GM21367 (cell line): ENCODE measurements around the gene HDAC4.

Source experiments
- ATAC-seq: cut with Tn5 transposase; IDR thresholded peaks from one replicate; pipeline ENCODE4 v1.9.1; 2021; ENCODE audit not compliant: unreplicated experiment

HDAC4 gene

DNA sequence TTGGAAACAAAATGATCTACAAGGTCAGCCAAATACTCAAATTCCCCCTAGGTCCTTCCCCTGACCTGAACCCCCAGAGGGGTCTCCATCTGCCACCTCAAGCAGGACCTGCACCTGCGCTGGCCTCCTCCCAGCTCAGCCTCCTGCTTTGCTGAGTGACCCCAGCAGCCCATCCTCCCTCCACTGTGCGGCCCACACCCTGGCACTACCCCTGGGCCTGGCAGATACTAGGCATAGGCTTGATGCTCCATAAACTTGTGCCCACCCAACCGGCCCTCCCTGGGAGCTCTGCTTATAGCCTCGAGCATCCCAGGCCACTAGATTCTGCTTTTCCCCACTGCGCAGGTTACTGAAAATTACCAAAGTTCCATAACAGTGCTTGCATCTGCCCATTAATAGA, 156.2 kb downstream of the HDAC4 start:
- ATAC-seq = no peak

DNA sequence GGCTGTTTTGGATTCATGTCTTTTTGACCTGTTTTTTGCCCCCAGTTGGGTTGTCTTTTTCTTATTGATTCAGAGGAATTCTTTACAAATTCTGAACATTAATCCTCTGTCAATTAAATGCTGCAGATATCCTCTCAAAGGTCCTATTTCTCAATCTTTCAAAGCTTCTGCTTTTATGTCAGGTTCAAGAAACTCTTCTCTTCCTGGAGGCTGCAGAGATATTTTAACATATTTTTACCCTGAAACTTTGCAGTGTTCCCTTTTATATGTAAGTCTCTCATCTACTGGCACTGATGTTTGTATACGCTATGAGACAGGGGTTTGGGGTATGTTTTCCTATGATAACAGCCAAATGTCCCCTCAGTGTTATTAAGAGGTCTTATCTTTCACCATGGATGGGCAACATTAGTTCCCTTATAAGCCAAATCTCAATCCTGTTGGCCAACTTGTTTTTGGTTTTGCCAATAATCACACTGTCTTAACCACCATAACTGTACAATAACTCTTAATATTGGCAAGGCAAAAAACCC, 159.3 kb downstream of the HDAC4 start:
- ATAC-seq = no peak

DNA sequence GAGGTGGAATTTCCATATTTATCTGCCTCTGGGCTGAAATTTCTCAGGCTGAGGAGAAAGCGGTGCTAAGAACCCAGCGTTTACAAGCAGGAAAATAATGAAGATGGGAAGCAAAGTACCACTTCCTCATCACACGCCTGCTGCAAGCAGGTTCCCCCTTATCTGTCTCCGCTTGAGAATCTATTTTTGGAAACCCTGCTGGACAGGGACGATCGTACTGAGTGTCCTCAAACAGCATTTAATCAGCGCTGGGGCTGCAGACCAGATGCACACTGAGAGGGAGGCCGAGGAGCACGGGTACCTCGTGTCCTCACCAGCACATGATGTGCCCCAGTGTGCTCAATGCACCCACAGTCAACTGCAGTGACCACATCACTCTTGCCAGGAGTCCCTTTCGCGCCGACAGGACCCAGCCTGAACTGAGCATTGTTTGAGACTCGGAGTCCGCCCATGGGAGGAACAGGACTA, 160.4 kb downstream of the HDAC4 start:
- ATAC-seq = no peak

DNA sequence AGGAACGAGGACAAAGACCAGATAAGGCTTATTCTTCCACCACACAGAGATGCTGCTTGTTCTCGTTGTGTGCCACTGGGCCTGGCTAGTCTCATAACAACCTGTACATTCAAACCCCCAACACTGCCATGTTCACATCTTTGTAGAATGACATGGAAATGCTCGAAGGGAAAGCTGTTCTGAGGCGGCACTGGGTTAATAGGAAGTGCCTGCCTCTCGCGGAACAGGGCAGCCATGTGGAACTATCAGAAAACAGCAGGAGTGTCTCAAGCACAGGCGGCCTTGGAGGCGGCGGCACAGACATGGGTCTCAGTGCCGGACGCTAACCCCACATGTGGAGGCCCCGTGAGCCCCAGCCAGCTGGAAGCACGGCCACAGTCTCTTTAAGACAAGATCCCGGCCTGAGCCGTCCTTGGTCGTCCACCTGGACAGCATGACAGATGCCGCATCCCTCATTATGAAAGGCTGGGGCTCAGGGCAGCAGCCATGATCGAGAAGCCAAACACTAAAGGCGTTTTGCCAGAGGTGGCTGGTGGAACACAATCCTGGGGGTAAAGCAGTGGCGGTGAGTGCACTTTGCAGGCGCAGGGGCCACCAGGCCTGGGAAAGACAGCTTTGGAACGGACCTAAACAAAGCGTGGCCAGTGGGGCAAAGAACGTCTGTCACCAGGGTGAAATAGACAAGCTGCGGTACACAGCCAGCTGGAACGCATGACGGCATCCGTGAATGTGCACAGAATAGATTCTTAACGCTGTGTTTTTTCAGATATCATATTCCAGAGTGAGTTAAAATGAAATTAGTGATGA, 161.0 kb downstream of the HDAC4 start:
- ATAC-seq = no peak

DNA sequence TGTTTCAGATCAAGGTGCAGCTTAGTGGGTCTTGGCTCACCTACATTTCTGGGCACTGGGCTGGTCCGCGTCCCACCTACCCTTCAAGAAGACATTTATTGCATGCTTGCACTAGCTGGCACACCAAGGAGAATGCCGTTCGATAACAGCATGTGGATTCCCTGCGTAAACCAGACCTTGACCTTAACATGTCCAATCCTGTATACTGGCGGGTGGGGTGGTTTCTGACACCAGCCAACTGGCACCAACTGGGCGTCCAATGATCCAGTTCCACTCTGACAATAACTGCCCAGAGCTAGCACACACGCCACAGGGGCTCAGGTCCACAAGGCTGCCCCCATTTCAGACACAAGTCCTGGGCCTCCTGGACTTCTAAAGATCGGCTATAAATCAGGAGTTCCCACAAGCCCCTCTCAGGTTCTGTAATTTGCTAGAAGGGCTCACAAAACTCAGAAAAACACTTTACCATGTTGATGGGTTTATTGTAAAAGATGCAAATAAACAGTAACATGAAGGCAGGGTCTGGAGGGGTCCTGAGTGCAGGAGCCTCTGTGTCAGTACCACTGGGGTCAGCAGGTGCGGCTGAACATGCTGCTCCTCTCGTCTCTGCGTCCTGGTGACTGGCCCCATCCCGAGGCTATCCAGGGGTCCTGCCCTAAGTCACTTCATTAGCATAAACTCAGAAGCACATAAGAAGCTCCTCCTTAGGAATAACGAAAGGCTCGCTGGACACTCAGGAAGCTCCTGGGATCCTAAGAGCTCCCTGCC, 161.8 kb downstream of the HDAC4 start:
- ATAC-seq = no peak

DNA sequence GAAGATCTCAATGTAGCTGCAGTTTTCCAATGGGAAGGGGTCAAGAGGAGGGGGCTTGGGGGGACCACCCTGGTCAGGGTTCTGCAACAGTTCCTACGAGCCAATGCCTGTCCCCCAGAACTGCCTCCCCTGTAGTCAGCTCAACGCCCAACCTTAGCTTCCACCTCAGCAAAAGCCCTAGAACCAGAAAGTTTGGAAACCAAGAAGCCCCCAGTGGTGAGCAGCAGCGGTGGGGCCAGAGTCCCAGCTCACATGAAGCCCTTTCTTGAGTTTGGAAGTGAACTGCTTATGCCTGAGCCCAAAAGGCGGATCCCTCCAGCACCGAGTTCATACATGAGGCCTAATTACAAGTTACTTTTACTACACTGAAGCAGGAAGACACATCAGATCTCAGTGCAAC, 162.4 kb downstream of the HDAC4 start:
- ATAC-seq = no peak

DNA sequence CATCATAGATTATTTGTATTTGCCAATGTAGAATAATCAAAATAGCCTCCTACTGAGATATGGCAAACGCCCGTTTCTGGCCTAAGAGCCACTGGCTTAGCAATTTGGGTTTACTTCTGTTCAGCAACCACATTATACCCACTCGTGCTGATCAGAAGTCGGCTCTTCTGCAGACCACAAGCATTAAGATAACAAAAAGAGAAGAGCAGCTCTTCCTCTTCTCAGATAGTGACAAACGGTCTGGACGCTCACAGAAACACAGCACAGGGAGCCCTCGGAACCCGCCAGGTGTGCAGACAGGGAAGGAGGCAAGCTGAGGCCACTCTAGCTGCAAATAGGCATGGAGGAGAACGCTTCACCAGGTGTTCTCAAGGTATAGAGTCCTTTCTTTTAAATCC, 164.0 kb downstream of the HDAC4 start:
- no peak for ATAC-seq

DNA sequence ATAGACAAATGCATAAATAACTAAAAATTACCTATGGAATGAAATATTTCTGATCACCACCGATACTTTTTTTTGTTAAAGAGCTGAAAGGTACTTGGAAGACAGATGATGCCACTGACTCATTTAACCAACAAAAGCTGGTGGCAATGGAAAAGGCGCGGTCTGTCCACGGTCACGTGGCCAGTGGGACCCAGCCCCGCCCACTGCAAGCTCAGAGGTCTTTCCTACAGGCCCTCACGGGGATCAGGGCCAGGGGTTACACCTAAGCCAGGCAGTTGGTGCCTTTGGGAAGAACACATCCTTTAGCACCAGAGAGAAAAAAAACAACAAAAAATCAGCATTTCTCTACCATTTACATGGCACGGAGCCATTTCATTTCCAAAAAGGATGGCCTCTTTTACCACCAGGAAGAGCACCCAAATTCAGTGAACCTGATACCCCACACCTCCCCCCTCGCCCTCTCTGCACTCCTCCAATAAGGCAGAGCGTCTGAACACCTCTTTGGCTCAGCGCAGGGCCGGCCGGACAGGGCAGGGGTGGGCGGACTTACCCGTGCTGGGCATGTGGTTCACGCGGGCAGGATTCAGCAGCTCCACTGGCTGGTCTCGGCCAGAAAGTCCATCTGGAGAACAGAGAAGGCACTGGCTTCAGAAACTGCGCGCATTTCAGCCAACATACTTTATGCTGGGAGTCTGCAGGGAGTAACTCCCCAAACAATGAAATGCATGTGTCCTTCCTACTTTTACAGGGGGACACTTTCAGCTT, 164.6 kb downstream of the HDAC4 start:
- no peak for ATAC-seq

DNA sequence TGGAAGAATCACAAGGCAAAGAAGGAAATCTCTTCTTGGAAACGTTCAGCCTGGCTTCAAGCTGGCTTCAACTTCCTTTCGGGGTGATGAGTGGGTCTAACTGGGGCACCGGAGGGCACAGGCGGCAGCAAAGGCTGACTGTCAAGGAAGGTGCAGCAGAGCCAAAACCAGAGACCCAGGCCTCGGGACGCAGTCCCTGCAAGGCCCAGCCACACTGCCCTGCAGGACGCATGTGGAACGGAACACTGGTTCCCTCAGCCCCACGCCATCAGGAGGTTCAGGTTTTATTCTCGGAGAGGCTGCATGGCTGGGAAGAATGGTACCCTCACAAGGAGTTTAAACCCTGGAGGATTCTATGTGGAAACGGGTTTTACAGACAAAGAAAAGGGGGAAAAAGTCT, 165.5 kb downstream of the HDAC4 start:
- no peak for ATAC-seq

DNA sequence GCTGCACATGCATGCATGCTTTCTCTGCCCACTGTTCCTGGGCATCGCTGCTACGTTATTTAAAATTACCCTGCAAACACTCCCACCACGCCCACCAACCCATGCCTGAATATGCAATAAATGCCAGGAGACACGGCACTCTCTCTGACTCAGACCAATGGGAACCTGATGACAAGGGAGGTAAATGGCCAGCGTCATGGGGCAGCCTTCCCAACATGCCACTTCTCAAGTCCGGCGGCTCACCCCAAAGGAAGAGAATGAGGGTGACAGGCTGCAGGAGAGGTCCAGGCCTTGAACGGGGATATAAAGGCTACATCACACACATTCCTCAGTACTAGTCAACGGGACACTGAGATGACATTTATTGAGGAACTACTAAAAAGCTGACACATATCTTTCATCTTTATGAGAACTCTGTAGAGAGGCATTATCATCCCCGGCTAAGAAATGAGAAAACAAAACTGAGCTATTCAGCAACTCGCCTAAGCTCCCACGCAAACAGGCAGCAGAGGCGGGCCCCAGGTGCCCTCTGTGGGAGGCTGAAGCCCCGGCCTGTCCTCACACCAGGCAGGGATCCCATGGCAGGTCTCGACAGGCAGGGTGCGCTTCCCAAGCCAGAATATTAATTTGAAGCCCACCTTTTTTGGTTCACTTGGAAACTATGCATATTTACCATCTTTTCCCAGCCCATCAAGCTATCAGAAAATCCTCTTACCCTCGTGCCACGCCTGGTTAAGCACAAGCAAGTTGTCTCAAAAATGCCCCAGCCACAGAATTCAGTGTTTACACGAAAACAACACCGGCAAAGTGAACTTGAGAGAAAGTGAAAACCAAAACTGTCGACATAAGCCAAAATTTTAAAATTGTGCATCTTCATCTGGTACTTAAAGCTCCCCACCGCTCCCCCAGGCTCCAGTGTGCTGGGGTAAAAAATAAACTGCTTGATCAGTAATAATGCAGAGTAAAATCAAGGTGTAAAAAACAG, 166.3 kb downstream of the HDAC4 start:
- ATAC-seq = no peak

DNA sequence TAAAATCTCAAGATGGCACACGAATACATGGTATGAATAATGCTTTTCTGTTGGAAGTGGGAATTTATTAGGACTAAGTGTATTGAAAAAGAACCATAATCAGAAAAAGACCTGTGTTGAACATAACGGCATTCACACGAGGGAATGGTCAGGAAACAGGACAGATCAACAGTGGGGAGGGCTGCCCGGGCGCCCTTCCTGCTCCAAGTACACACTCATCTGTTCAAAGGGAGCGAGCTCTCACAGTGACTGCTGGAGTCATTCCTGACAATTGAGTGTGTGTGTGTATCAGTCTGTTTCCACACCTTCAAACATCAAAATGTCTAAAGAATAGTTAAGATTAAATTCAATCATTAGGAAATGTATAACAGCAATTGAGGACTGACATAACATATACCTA, 167.2 kb downstream of the HDAC4 start:
- no peak for ATAC-seq

DNA sequence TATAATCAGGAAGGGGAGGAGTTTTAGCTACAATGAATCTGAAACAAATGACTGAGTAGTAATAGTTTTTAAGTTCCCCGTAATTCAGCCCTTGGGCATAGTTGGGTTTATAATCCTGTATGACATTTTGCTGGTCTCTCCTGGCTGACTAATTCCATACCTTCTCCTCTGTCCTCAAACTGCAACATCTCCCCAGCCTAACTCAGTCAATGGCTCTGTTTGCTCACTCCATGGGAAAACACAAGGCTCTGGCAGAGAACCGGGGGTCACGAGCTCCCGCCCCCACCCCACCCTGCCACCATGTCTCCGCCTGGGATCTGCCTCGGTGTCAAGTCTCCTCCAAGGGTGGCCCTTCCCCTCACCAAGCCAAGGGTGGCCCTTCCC, 168.6 kb downstream of the HDAC4 start:
- ATAC-seq = no peak

DNA sequence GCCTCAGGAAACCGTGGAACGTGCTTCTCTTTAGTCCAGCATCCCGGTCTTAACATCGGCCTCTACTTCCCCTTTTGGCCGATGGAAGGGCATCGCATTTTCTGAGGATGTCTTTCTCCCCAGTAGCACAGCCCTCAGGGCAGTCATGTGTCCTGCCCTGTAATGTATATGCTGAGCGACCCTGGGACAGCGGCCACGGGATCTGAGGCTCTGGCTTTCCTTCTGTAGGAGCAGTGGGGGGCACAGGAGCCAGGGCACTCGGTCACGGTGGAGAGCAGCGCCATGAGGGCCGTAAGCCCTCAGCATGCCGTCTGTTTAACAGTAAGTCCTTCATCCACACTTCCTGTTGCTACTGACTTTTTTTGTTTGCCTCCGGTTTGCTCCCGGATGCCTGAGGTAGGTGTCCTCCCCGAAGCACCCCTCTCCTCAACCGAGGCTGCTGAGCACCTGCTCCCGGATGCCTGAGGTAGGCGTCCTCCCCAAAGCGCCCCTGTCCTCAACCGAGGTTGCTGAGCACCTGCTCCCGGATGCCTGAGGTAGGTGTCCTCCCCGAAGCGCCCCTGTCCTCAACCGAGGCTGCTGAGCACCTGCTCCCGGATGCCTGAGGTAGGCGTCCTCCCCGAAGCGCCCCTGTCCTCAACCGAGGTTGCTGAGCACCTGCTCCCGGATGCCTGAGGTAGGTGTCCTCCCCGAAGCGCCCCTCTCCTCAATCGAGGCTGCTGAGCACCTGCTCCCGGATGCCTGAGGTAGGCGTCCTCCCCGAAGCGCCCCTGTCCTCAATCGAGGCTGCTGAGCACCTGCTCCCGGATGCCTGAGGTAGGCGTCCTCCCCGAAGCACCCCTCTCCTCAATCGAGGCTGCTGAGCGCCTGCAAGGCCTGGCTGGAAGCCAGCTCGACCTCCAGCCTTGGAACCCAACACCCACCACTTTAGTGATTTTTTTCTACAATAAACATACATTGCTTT, 169.3 kb downstream of the HDAC4 start:
- ATAC-seq = no peak

DNA sequence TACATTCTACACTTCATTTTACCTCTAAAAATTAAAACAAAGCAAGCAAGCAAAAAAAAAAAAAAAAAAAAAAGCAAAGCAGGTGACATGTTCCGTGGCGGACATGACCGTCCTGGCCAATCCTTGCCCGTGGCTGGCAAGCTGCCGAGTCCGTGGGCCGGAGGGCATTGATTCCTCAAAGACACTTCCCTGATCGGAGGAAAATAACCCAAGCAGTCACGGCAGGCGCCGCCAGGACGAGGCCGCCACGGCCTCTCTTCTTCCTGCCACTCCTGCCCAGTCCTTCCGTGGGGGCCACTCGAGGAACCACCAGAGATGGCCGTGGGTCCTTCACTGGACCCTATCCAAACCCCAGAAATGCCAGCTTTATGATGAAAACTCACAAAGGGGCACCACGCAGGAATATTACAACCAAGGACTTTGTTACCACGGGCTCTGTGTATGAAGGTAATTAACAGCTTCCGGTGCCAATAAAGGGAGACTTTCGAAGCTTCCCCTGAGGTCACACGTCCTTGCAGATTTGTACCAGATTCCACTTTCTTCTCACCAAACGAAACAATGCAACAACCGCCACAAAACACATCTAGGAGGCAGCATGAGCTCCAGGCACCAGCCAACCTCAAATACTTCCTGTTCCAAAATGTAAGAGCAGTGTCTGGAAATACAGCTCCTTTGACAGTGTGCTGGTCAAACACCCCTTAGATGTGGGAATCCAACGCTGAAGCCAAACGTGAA, 170.3 kb downstream of the HDAC4 start:
- ATAC-seq = no peak

DNA sequence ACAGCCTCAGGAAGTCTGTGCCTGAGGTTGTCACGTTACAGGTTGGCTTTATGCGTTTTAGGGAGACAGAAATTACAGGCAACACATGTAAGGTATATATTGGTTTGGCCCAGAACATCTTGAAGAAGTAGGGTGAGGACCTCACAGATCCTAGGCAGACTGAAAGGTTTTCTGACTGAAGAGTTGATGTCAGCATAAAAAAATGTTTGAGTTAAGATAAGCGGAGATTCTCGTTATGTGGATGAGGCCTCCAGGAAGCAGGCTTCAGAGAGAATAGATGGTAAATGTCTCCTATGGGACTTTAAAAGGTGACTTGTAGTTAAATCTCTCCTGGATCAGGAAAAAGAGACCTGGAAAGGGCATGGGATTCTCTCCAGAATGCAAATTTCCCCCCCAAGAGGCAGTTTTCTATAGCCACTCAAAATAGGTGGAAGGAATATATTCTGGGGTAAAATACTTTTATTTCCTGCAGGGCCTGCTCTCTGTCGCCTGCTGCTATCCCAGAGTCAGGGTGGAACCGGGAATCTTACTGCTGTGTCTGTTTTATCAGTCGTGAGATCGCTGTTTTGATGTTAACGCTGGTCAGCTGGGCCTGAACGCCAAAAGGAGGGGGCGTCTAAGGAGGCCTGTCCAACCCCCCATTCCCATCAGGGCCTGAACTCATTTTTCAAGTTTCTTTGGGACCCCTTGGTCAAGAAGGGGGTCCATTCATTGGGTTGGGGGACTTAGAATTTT, 171.1 kb downstream of the HDAC4 start:
- ATAC-seq = no peak

DNA sequence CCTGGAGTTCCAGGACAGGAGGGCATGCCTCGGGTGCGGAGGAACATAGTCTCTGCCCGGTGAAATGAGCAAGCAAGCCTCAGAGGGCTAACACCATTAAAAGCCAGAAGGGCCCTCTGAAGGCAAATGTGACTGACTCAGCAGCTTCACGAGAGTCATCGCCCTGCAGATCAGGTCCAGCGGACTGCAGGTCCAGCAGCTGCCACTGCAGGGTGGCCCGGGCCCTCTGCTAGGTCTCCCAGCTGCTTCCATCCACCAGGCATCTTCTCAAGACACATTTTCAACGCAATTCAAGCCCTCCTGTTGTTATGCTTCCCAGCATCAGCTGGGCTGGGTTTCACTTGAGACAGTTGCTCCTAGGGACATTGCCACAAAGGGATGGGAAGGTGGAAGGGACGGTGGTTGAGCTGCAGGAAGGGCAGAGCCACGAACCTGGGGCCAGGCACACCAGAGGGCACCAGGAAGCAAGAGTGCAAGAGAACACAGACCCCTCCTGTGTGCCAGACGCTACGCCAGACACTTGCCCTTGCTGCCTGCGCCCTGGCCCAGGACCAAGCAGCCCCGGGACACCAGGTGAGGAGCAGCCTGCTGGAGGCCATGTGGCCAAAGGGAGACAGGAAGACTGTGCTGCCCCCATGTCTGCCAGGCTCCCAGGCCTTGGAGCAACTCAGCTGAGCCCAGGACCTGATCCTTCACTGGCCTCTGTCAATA, 173.0 kb downstream of the HDAC4 start:
- no peak for ATAC-seq
